GM19043 (cell line): Measurements from ENCODE around the gene STC2.

ENCODE experiments used
- ATAC-seq: cut with Tn5 transposase; IDR thresholded peaks from one replicate; pipeline ENCODE4 v1.9.1; 2021; ENCODE audit warnings: low read depth; ENCODE audit not compliant: unreplicated experiment

Gene STC2

GRCh38 chr5:173278172-173278571, 50.0 kb downstream of the STC2 start:
- ATAC-seq, result no peak

- no peak for ATAC-seq
These were observed 53.4 kb downstream of the STC2 start for GRCh38 chr5:173274771-173275170.

DNA sequence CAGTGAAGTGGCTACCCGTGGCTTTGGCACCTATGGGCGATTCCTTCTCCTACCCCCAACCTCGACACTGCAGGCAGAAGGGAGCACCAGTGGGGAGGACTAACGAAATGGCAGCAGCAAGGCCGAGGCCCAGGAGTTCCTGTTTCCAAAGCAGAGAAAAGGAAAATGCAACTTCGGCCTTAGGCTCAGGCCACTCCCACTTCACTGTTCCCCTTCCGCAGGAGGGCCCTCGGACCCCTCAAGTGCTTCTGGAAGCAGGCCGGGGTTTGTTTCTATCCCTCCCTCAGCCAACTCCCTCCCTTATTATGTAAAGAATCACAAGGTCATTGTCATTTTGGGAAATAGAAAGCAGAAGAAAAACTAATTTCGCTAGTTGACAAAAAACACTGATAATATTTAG, 56.8 kb downstream of the STC2 start:
- no peak for ATAC-seq

GRCh38 chr5:173268750-173269432, 59.3 kb downstream of the STC2 start:
- ATAC-seq, result no peak

DNA sequence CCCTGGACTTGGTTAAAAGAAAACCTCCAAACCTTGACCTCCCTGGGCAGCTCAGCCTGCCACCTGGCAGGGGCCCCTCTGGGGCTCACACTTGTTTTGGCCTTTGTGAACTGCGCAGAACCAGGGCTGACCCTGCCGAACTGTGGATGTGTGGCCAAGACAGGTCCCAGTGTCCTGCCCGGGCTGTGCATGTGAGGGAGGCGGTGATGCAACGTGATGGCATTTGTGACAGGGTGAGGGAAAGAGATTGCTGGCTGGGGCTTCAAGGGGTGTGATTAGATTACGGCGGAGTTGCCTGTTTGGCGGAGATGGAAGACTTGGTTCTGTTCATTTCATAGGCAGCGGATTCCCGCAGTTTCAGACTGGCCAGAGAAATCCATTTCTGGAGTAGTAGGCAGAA, 62.8 kb downstream of the STC2 start:
- no peak for ATAC-seq
